Upper lobe of left lung (tissue), 6 donors: ENCODE measurements around the gene CYTH2. TPM values are rescaled to one million over a fixed set of nuclear protein-coding genes. Genes with fewer than 3 reads are reported as not detected.

ENCODE experiments used
- ATAC-seq, 2 donors: fragments of 200-7000 bp; cut with Tn5 transposase; one replicate each; pipeline ENCODE4 v1.9.1; 2022; ENCODE audit warnings: mild to moderate bottlenecking in 2 of 2, moderate library complexity in 2 of 2; ENCODE audit not compliant: low FRiP score in 2 of 2
- DNase-seq, 2 donors: peaks; one replicate each; pipeline ENCODE4 v3.0.0-alpha.2; 2019 to 2020
- H3K27ac ChIP-seq, 4 donors: fragments of 200-600 bp; sonication (generic); one replicate each; pipeline ENCODE4 v1.5.1; 2016 to 2019
- H3K27me3 ChIP-seq, 4 donors: fragments of 200-600 bp; sonication (generic); one replicate each; pipeline ENCODE4 v1.5.1; 2017 to 2019
- H3K36me3 ChIP-seq, 4 donors: fragments of 200-600 bp; sonication (generic); one replicate each; pipeline ENCODE4 v1.5.1; 2016 to 2019
- H3K4me1 ChIP-seq, 4 donors: fragments of 200-600 bp; sonication (generic); one replicate each; pipeline ENCODE4 v1.5.1; 2018 to 2019
- H3K4me3 ChIP-seq, 4 donors: fragments of 200-600 bp; sonication (generic); one replicate each; pipeline ENCODE4 v1.5.1; 2017 to 2019; ENCODE audit warnings: mild to moderate bottlenecking in 2 of 4, moderate library complexity in 1 of 4
- H3K9me3 ChIP-seq, 4 donors: fragments of 200-600 bp; sonication (generic); one replicate each; pipeline ENCODE4 v1.5.1; 2018 to 2019
- CTCF ChIP-seq, 6 experiments: fragments of 450-650 bp in 4 of 6; fragments of 200-600 bp in 2 of 6; sonication (generic) in 2 of 6; IDR thresholded peaks; one replicate each; pipeline ENCODE4 v1.5.1; 2016 to 2019; ENCODE audit warnings: antibody characterized with exemption in 6 of 6
- EP300 ChIP-seq, 4 donors: sonication (generic); formaldehyde crosslinking; IDR thresholded peaks; one replicate each; pipeline ENCODE4 v1.5.1; 2017; ENCODE audit warnings: antibody characterized with exemption in 4 of 4, control low read depth in 2 of 4
- POLR2A ChIP-seq, 4 donors: fragments of 450-650 bp; IDR thresholded peaks; one replicate each; pipeline ENCODE4 v1.5.1; 2016 to 2017; ENCODE audit warnings: antibody characterized with exemption in 4 of 4, mild to moderate bottlenecking in 2 of 4
- POLR2AphosphoS5 ChIP-seq, 2 donors: sonication (generic); formaldehyde crosslinking; IDR thresholded peaks; one replicate each; pipeline ENCODE4 v1.5.1; 2017; ENCODE audit warnings: antibody characterized with exemption in 2 of 2
- WGBS, 2 donors: methylation state at CpG; one replicate each; pipeline ENCODE4 v1.1.5; 2017 to 2018; 5-methylcytosine and 5-hydroxymethylcytosine counted together
- total RNA-seq, 6 donors: library from RNA; depleted of rRNA in 4 of 6; stranded (reverse); fragments of >200 nt in 4 of 6; gene quantifications; one replicate each; pipeline versions ENCODE4 v1.1.0 to v1.2.1, GENCODE V29; 2016 to 2021
- donor health status: DM: no; HTN: no; CAD: no; lungs with moderate emphysema.
- donor health status: DM: no; HTN: yes; CAD: no; lungs with severe emphysema.

Gene CYTH2
- total RNA-seq, 6 donors from 2014 or later: 53.4 to 195 (median 77.0) TPM

- Histone ChIP-seq H3K27ac (peak overlapping the region in 1 of 4 donors; percentile 11), H3K9me3 (no peaks in the 10 kb centered on the region), H3K4me3 (no peak overlapping the region), H3K36me3 (peaks cover 51 to 83% (median 79%) of the 10 kb centered on the region in 4 donors), H3K27me3 (no peaks in the 10 kb centered on the region), H3K4me1 (peaks cover 10 to 21% (median 14%) of the 10 kb centered on the region in 4 donors)
- no peak for TF ChIP-seq CTCF (IDR thresholded peaks at IDR 0.05)
- DNase-seq (no peak), ATAC-seq (no peak)
- 84 to 85% methylated on average over 13 to 14 of the region's 14 CpGs for WGBS, 2 donors
Observed at GRCh38 chr19:48473161-48473966, 4.2 kb downstream of the CYTH2 start.

- Histone ChIP-seq H3K9me3 (no peaks in the 10 kb centered on the region), H3K36me3 (peaks cover 51 to 91% (median 87%) of the 10 kb centered on the region in 4 donors), H3K4me3 (no peak overlapping the region), H3K27me3 (no peaks in the 10 kb centered on the region), H3K27ac (peak overlapping the region in 1 of 4 donors; percentile 11), H3K4me1 (peaks cover 8 to 18% (median 12%) of the 10 kb centered on the region in 4 donors)
- TF ChIP-seq CTCF (IDR thresholded peaks at IDR 0.05) (no peak), POLR2A (IDR thresholded peaks at IDR 0.05) (no peak), EP300 (IDR thresholded peaks at IDR 0.05) (no peak), POLR2AphosphoS5 (IDR thresholded peaks at IDR 0.05) (no peak)
- peak in 1 of 2 donors; percentile 58 for DNase-seq
- WGBS, 2 donors: 89 to 90% methylated on average over 9 to 16 of the region's 16 CpGs
- ATAC-seq: no peak
Observed at GRCh38 chr19:48474084-48474592, 5.0 kb downstream of the CYTH2 start.

GRCh38 chr19:48475369-48476068, 6.3 kb downstream of the CYTH2 start:
- no peak for DNase-seq
- Histone ChIP-seq H3K27ac (peak overlapping the region in 1 of 4 donors; percentile 17), H3K36me3 (peaks cover 51 to 88% (median 86%) of the 10 kb centered on the region in 4 donors), H3K27me3 (no peaks in the 10 kb centered on the region), H3K4me3 (no peak overlapping the region), H3K9me3 (no peaks in the 10 kb centered on the region), H3K4me1 (peaks cover 4 to 20% (median 11%) of the 10 kb centered on the region in 4 donors)
- no peak for ATAC-seq
- WGBS, 2 donors: 93 to 97% methylated on average over 8 to 17 of the region's 17 CpGs
- TF ChIP-seq CTCF (IDR thresholded peaks at IDR 0.05): no peak
- TF ChIP-seq POLR2A (IDR thresholded peaks at IDR 0.05): no peak

- H3K9me3 ChIP-seq: no peaks in the 10 kb centered on the region
- peaks cover 47 to 81% (median 79%) of the 10 kb centered on the region in 4 donors for H3K36me3 ChIP-seq
- peaks cover 7 to 21% (median 14%) of the 10 kb centered on the region in 4 donors for H3K4me1 ChIP-seq
- H3K27me3 ChIP-seq: no peaks in the 10 kb centered on the region
- no peak overlapping the region for H3K27ac ChIP-seq
- no peak overlapping the region for H3K4me3 ChIP-seq
- WGBS, 2 donors: 87 to 90% methylated on average over 8 of the region's 9 CpGs
- ATAC-seq (no peak), DNase-seq (no peak)
- TF ChIP-seq POLR2AphosphoS5 (IDR thresholded peaks at IDR 0.05) (no peak), EP300 (IDR thresholded peaks at IDR 0.05) (no peak), CTCF (IDR thresholded peaks at IDR 0.05) (no peak), POLR2A (IDR thresholded peaks at IDR 0.05) (no peak)
Observed at GRCh38 chr19:48476176-48476575, 7.0 kb downstream of the CYTH2 start.
